Right lobe of liver (tissue), 4 donors: Measurements from ENCODE around the gene UGT3A2.

Experiments used
- POLR2A ChIP-seq: fragments of 450-650 bp; IDR thresholded peaks from one replicate; pipeline ENCODE4 v1.6.1; 2017; ENCODE audit warnings: antibody characterized with exemption, mild to moderate bottlenecking
- TF ChIP-seq, protein P1 (sequence below), 4 donors: fragments of 200-600 bp in 3 of 4; fragments of 450-650 bp in 1 of 4; IDR thresholded peaks; one replicate each; pipeline versions ENCODE4 v1.5.1 to v1.8.0; 2016 to 2022; ENCODE audit warnings: antibody characterized with exemption in 4 of 4, mild to moderate bottlenecking in 2 of 4
- donor health status: DM: no; HTN: no; CAD: no.
- donor health status: DM: no; HTN: no; CAD: no.
- donor health status: DM: no; HTN: yes; CAD: no.

- no peak for TF ChIP-seq POLR2A
- TF ChIP-seq, protein P1, sequence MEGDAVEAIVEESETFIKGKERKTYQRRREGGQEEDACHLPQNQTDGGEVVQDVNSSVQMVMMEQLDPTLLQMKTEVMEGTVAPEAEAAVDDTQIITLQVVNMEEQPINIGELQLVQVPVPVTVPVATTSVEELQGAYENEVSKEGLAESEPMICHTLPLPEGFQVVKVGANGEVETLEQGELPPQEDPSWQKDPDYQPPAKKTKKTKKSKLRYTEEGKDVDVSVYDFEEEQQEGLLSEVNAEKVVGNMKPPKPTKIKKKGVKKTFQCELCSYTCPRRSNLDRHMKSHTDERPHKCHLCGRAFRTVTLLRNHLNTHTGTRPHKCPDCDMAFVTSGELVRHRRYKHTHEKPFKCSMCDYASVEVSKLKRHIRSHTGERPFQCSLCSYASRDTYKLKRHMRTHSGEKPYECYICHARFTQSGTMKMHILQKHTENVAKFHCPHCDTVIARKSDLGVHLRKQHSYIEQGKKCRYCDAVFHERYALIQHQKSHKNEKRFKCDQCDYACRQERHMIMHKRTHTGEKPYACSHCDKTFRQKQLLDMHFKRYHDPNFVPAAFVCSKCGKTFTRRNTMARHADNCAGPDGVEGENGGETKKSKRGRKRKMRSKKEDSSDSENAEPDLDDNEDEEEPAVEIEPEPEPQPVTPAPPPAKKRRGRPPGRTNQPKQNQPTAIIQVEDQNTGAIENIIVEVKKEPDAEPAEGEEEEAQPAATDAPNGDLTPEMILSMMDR (IDR thresholded peaks at IDR 0.05) = no peak
Observed at GRCh38 chr5:35996076-35996475, 70.6 kb downstream of the UGT3A2 start.
